ENCODE measurements around the gene NEURL1. TPM values are rescaled to one million over a fixed set of nuclear protein-coding genes. Genes with fewer than 3 reads are reported as not detected.

NEURL1 gene
- total and polyA plus RNA-seq, 2 donors (not counting 3 experiments of a cell fraction or from before 2014, with no cell fraction given), result 0.06 to 0.22 TPM

DNA sequence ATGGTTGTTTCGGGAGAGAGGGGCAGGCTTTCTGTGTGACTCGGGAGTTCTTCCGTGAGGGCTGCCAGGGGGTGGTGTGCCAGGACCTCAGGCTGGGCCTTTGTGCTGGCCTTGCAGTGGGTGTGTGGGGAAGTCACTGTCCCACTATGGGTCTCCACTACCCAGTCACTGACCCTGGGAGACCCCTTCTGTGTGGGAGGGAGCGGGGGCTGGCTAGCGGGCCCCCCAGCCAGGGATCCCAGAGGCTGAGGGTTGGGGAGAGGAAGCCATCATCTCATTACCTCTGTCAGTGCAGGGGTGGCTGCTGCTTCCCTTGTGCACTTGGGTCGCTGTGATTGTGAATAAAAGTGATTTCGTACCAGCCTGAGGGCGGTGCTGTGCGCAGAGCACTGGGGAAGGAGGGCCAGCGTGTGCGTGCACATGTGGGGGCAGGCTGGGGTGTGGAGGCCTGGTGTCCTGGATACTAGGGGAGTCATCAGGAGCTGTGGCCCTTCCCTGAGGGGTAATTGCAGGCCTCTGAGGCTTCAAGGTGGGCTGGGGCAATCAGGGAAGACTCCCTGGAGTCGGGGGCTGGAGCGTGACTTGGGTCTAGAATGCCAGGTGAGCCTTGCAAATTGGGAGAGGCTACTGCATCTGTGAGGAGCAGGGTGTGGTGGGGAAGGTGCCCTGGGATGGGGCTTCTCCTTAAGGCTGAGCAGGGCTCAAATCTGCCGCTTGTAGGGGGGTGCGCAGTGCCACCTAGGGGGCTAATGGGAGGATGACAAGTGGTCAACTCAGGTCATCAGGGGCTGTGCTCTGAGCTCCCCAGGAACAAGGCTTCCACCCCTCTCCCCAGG, 98.9 kb downstream of the NEURL1 start:
- Histone ChIP-seq H3K9me1 (replicated peaks; ENCODE audit: control insufficient read depth, extremely low read depth, insufficient read depth, low read length) (no peaks in the 10 kb centered on the region), H3K9ac (replicated peaks; ENCODE audit: extremely low read depth, insufficient read depth, low read length) (no peak overlapping the region), H3K9me3 (replicated peaks; ENCODE audit: control insufficient read depth, insufficient read depth, low read length) (no peaks in the 10 kb centered on the region), H3K27me3 (ENCODE audit: control insufficient read depth in 2 of 2, insufficient read depth in 2 of 2, low read length in 2 of 2) (no peaks in the 10 kb centered on the region), H3K27ac (ENCODE audit: insufficient read depth, low read depth, low read length) (no peak overlapping the region), H2AFZ (ENCODE audit: low read depth, low read length) (no peak overlapping the region), H3K4me3 (replicated peaks in 1 of 3; ENCODE audit: insufficient read depth in 1 of 3, low read depth in 1 of 3, low read length in 3 of 3) (no peak overlapping the region), H3K4me2 (ENCODE audit: insufficient read depth, low read length) (no peak overlapping the region), H3K4me1 (ENCODE audit: control insufficient read depth, extremely low read depth, insufficient read depth, low read length) (peaks cover 4% of the 10 kb centered on the region), H3K36me3 (ENCODE audit: control insufficient read depth in 2 of 2, extremely low read depth in 1 of 2, insufficient read depth in 2 of 2, low read length in 2 of 2) (no peaks in the 10 kb centered on the region), H4K20me1 (replicated peaks; ENCODE audit: control insufficient read depth, extremely low read depth, insufficient read depth, low read length) (no peaks in the 10 kb centered on the region), H3K79me2 (ENCODE audit: control insufficient read depth, insufficient read depth, low read length) (no peaks in the 10 kb centered on the region)
- intact Hi-C loops (cut with micrococcal nuclease), result loop anchor here (2.0 to 5.0 kb wide), 2 partner anchors 110 to 176 kb away; no protein-coding TSS in a partner anchor
- dilution Hi-C loops (cut with MboI; ENCODE audit: extremely low pct_ligation_motif_present, low sequenced_read_pairs), result no loop called here
- TF ChIP-seq GATA2 (IDR thresholded peaks at IDR 0.05; ENCODE audit: insufficient read depth, insufficient read length, low read depth, low read length) (no peak), MYC (IDR thresholded peaks at IDR 0.05; ENCODE audit: low read depth, low read length) (no peak), JUN (IDR thresholded peaks at IDR 0.05; ENCODE audit: borderline replicate concordance, insufficient read depth, insufficient read length, low read depth) (no peak)
- TF ChIP-seq, protein P1, sequence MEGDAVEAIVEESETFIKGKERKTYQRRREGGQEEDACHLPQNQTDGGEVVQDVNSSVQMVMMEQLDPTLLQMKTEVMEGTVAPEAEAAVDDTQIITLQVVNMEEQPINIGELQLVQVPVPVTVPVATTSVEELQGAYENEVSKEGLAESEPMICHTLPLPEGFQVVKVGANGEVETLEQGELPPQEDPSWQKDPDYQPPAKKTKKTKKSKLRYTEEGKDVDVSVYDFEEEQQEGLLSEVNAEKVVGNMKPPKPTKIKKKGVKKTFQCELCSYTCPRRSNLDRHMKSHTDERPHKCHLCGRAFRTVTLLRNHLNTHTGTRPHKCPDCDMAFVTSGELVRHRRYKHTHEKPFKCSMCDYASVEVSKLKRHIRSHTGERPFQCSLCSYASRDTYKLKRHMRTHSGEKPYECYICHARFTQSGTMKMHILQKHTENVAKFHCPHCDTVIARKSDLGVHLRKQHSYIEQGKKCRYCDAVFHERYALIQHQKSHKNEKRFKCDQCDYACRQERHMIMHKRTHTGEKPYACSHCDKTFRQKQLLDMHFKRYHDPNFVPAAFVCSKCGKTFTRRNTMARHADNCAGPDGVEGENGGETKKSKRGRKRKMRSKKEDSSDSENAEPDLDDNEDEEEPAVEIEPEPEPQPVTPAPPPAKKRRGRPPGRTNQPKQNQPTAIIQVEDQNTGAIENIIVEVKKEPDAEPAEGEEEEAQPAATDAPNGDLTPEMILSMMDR (IDR thresholded peaks at IDR 0.05; ENCODE audit: extremely low read depth in 1 of 2, insufficient read depth in 1 of 2, low read depth in 1 of 2, low read length in 2 of 2), result peak; percentile 73 to 91
- POLR2A ChIA-PET, result no interaction called here
- no TSS peak for BruUV-seq (replicated peaks)
- DNase-seq (ENCODE audit: low read depth, low spot score), result peak; percentile 40
- peak; percentile 73 for FAIRE-seq
- CTCF ChIA-PET, result interaction anchor here (0.6 to 3.4 kb wide), 36 partner anchors 8 to 196 kb away, joined by 3 to 24 read pairs (median 4); partner anchors contain the start of genes ATP5MK, NEURL1 and PDCD11

Data from endothelial cell of umbilical vein (primary cell).